GM19043 (cell line): Measurements from ENCODE around the gene LINGO4.

Source experiments
- ATAC-seq: cut with Tn5 transposase; IDR thresholded peaks from one replicate; pipeline ENCODE4 v1.9.1; 2021; ENCODE audit warnings: low read depth; ENCODE audit not compliant: unreplicated experiment

The LINGO4 gene

GRCh38 chr1:151756291-151756690, 48.9 kb downstream of the LINGO4 start:
- ATAC-seq, result no peak
